ENCODE data around the gene CCDC192. TPM values are rescaled to one million over a fixed set of nuclear protein-coding genes. Genes with fewer than 3 reads are reported as not detected.

Gene CCDC192
- total RNA-seq, 4 donors from 2014 or later = not detected

DNA sequence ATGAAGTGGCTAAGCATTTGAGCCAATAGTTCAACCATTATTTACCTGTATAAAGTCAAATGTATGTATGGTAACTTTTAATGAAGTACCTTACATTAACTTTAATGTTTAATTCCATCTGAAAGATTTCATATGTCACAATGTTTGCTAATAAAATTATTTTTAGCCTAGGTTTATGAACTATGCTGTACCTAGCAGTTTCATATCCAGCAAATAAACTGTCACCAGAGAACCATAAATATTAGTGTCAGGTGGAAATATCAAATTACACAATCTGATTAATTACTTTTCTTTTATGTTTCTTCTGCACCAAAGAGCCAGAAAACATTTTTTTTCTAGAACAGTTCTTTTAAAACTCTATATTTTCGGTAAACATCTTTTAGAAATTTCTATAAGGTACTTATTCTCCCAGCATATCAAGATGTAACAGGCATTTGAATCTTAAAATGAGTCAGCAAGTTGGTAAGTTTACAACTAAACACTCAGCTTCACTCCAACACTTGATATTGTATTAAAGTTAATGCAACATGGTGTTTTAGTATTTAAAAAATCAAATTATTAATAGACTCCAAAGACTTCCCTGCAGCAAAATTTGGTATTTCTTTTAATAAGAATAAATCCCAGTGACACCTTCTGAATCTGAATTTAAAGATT, 8.5 kb upstream of the CCDC192 start:
- TF ChIP-seq, protein P1, sequence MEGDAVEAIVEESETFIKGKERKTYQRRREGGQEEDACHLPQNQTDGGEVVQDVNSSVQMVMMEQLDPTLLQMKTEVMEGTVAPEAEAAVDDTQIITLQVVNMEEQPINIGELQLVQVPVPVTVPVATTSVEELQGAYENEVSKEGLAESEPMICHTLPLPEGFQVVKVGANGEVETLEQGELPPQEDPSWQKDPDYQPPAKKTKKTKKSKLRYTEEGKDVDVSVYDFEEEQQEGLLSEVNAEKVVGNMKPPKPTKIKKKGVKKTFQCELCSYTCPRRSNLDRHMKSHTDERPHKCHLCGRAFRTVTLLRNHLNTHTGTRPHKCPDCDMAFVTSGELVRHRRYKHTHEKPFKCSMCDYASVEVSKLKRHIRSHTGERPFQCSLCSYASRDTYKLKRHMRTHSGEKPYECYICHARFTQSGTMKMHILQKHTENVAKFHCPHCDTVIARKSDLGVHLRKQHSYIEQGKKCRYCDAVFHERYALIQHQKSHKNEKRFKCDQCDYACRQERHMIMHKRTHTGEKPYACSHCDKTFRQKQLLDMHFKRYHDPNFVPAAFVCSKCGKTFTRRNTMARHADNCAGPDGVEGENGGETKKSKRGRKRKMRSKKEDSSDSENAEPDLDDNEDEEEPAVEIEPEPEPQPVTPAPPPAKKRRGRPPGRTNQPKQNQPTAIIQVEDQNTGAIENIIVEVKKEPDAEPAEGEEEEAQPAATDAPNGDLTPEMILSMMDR (IDR thresholded peaks at IDR 0.05) = no peak
- TF ChIP-seq POLR2A (IDR thresholded peaks at IDR 0.05) = no peak
- intact Hi-C loops (cut with DNase I; ENCODE audit: low total_unique reads) = no loop called here
- no peak overlapping the region for H3K4me3 ChIP-seq (ENCODE audit: low read depth, poor library complexity, severe bottlenecking)
- 74 to 90% methylated on average over 1 of the region's 1 CpG for WGBS, 2 donors
- DNase-seq (ENCODE audit: low spot score in 2 of 2) = no peak

DNA sequence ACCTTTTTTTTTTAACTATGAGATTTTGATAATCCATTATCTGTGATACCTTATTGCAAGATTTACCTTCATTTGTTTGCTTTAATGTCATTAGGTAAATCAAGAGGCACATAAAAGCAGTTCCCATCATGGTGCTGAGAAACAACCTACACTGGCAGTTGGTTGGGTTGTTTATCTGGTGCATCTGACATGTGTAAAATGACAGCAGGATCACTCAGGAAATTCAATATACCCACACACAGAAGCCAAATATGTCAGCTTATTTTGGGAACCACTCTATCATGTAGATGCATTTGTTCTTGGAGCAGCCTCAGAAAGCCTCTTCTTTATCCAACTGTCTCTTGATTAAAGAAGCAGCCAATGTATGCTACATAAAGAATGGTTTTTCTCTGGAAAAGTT, 7.8 kb upstream of the CCDC192 start:
- no peak for TF ChIP-seq POLR2A (IDR thresholded peaks at IDR 0.05)
- TF ChIP-seq, protein P1 (IDR thresholded peaks at IDR 0.05) = no peak
- DNase-seq (ENCODE audit: low spot score in 2 of 2) = no peak
- intact Hi-C loops (cut with DNase I; ENCODE audit: low total_unique reads) = no loop called here
- no peak overlapping the region for H3K4me3 ChIP-seq (ENCODE audit: low read depth, poor library complexity, severe bottlenecking)

DNA sequence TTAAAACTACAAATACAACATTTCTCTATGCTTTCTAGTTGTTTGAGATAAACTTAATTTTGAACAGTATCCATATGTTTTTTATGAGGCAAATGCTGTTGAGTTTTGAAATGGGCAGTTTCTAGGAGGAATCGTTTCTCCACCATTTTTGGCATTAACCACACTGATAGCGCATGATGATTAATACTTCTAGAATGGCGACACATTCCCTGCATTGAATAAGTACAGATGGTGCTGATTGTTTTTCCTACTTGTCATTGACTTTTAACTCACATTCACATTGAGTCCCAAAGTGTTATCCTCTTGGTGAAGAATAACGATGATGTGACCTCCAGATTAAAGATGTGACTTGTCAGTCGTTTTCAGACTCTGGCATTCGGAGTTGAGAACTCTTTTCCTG, 6.5 kb upstream of the CCDC192 start:
- WGBS, 2 donors = 54 to 58% methylated on average over 6 of the region's 6 CpGs
- DNase-seq (ENCODE audit: low spot score in 2 of 2) = no peak
- no peak for TF ChIP-seq POLR2A (IDR thresholded peaks at IDR 0.05)
- TF ChIP-seq, protein P1 (IDR thresholded peaks at IDR 0.05) = no peak
- H3K4me3 ChIP-seq (ENCODE audit: low read depth, poor library complexity, severe bottlenecking) = no peak overlapping the region
- intact Hi-C loops (cut with DNase I; ENCODE audit: low total_unique reads) = no loop called here

DNA sequence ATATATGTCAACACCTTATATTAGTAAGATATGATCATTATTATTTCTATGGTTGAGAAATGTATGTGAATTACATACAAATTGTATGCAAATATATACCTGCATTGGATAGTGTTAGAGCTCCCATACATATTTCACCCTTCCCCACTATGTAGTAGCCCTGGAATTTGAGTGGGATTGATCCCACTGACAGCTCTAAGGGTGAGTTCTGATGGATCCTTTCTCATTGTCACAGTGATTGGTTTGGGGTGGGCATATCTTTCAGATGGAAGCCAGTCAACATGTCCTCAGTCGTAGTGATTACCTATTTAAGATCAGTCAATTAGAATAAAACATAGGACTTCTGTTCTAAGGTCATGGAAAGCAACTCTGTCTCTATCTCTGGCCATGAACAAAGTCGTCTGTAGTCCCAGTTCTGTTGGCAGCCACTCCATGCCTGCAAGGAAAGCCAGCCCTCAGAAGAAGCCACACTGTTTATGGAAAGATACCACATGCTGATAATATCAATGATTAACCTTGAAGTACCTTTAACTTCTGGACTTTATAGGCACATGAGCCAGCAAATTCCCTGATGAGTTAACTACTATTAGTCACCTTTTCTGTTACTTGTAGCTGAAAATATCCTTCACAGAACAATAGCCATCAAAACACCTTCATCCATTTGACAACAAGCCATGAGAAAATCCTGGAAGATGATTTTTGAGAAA, 5.1 kb upstream of the CCDC192 start:
- intact Hi-C loops (cut with DNase I; ENCODE audit: low total_unique reads) = no loop called here
- DNase-seq (ENCODE audit: low spot score in 2 of 2) = no peak
- no peak overlapping the region for H3K4me3 ChIP-seq (ENCODE audit: low read depth, poor library complexity, severe bottlenecking)
- TF ChIP-seq, protein P1 (IDR thresholded peaks at IDR 0.05) = no peak
- TF ChIP-seq POLR2A (IDR thresholded peaks at IDR 0.05) = no peak
- WGBS, 2 donors = 42 to 46% methylated on average over 2 of the region's 2 CpGs

DNA sequence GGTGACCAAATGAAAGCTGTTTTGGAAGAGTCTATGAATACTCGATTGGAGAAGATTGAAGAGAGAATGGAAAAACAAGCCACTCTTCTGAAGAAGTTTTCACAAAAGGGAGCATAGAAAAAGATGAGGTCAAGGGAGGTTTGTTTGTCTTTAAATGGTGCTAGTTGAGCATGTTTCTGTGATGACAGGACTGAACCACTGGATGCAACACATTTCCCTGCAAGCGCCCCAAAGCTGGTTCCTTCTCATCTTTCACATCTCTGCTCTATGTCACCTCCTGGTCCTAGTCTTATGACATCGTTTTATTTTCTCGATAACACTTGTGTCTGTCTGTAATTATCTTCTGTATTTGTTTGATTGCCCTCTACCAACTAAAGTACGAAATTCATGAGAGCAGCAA, 3.8 kb upstream of the CCDC192 start:
- TF ChIP-seq, protein P1 (IDR thresholded peaks at IDR 0.05) = no peak
- no peak for TF ChIP-seq POLR2A (IDR thresholded peaks at IDR 0.05)

More for the DNA sequence above, 3.8 kb upstream of the CCDC192 start:
- intact Hi-C loops (cut with DNase I; ENCODE audit: low total_unique reads) = no loop called here
- H3K4me3 ChIP-seq (ENCODE audit: low read depth, poor library complexity, severe bottlenecking) = no peak overlapping the region
- 78 to 81% methylated on average over 5 of the region's 5 CpGs for WGBS, 2 donors
- DNase-seq (ENCODE audit: low spot score in 2 of 2) = no peak
